Fibroblast of gingiva (primary cell): ENCODE measurements around the gene HIC2.
"Not testable (repeated sequence)": the region's sequence is repeated elsewhere in the genome, so short reads cannot be mapped to it uniquely, and the experiment has no call there.

ENCODE experiments used
- DNase-seq: peaks from one replicate; pipeline ENCODE4 v3.0.0-alpha.2; 2011; ENCODE audit warnings: low read depth

Gene HIC2

DNA sequence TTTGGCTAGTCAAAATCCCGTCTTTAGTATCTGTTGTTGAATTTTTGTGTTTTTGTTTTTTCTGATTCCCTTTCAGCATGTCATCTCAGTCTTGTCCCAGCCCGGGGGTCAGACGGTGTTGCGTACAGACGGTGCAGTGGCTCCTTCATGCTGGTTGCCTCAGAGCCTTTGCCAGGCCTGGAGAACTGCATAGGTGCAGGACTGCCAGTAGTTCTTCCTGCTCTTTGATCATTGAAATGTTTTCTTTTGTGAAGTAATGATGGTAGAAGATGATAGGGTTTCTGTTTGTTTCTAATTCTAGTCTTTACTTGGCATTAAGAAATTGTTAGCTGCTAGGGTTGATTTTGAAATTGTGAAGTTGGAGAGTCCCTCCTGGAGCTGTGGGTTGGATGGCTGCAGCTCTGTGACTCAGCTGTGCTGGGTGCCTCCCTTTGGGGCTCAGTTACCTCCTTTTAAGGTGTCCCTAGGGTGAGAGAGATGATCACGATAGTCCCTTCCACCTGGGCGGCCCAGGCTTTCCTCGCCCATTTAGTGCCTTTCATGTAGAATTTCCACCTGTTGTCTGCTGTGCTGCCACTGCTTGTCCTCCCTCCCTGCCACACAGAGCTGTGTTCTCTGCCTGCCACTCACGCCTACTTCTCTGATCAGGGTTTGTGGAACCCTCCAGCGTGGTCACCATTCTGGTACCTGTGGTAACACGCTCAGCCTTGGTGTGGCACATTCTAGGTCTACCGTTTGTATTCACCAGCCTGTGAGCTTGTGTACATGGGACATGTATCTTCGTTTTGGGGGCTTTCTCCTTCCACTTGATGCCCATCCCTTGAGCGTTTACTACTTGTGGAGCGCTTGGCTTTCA lies 17.4 kb downstream of the HIC2 start:
- not testable (repeated sequence) for DNase-seq

GRCh38 chr22:21435998-21436810 lies 19.0 kb downstream of the HIC2 start:
- not testable (repeated sequence) for DNase-seq

DNA sequence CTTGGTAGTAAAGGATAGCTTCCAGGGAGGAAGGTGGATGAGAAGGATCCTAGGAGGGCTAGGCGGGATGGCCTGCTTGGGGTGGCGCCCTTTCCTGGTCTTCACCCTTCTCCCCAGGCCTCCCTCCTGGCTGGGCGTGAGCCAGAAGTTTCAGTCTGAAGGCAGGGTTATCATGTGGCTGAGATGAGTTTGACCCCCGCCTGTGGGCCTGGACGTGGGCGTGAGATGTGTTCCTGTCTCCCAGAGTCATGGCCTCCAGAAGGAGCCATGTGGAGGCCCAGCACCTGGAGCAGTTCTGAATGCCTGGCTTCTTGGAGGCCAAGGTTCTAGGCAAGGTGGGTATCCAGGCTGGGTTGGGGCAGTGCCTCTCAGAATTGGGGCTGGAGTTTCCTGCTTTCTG lies 20.8 kb downstream of the HIC2 start:
- DNase-seq = not testable (repeated sequence)

DNA sequence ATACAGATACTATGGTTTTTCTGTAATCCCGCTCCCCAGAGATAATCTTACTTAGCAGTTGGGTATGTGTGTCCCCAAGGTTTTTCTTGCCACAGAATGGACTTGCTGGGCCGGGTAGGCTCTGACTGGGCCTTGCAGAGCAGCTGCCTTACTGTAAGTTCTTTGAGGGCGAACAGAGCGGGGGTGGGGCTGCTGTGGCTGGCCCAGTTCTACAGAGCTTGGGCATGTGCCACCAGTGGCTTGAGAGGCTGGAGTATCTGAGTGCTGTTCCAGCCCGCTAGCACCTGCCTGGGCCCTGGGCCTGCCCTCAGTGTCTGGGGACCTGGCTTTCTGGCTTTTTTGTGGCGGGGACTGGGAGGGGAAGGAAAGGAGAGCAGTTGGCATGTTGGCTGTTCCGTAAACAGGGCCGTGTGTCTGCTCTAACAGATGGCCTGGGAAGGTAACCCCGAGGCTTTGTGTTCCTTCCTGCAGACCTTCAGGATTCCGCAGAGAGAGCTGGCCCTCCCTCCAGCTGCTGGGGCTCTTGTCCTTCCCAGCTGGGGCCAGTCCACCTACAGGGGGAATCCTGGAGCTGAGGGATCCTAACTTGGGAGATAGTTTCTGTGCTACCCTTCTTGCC lies 23.0 kb downstream of the HIC2 start:
- DNase-seq = not testable (repeated sequence)

GRCh38 chr22:21440676-21441075 lies 23.5 kb downstream of the HIC2 start:
- not testable (repeated sequence) for DNase-seq

DNA sequence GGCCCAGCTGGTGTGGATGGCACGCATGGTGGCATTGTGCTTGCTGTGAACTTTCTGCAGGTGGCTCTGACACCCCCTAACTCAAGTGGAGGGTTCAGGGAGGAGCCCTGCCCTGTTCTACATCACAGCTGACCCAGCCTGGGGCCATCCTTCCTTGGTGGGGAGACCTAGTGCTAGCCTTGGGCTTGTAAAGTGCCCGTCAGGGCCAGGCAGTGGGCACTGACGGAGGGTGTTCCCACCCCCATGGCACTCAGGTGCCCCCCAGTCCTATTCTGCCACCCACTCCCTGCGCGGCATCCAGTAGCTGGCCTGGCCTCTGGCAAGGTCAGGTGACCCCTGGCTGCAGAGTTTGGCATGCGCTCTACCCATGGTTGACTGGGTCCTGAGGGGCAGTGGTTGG lies 24.0 kb downstream of the HIC2 start:
- not testable (repeated sequence) for DNase-seq

DNA sequence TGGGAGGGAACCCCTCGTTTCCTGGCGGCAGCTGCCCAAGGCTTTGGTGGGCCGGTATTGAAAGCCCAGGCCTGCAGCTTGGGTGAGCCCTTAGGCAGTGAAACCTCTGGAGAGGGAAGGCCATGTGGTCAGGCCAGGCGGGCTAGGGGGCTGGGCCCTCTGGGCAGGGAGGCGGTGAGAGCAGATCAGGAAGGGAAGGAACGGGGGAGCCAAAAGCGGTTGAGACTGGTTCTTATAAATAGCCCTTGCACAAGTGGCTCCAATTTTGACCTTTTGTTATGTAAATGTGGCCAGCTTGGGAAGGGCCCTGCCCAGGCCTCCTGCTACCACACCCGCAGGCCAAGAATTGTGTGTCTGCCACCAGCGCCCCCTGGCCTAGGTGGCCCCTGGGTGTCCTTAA lies 25.0 kb downstream of the HIC2 start:
- DNase-seq = not testable (repeated sequence)

DNA sequence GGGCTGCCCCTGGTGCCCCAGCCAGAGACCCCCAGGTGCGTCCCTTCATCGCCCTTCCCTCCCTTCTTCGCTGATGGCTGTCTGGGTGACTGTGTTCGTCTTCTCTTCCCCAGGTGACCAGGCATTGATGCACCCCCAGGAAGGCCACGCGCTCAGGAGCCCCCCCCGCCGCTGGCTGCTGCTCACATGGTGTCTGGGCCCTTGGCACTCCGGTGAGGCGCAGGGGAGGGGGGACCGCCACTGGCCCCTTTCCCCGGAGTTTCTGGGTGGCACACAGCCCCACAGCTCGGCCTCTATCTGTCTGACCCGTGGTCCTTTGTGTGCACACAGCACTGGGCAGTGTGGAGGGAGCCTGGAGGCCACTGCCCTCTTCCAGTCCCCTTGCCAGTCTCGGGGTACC lies 25.5 kb downstream of the HIC2 start:
- not testable (repeated sequence) for DNase-seq

DNA sequence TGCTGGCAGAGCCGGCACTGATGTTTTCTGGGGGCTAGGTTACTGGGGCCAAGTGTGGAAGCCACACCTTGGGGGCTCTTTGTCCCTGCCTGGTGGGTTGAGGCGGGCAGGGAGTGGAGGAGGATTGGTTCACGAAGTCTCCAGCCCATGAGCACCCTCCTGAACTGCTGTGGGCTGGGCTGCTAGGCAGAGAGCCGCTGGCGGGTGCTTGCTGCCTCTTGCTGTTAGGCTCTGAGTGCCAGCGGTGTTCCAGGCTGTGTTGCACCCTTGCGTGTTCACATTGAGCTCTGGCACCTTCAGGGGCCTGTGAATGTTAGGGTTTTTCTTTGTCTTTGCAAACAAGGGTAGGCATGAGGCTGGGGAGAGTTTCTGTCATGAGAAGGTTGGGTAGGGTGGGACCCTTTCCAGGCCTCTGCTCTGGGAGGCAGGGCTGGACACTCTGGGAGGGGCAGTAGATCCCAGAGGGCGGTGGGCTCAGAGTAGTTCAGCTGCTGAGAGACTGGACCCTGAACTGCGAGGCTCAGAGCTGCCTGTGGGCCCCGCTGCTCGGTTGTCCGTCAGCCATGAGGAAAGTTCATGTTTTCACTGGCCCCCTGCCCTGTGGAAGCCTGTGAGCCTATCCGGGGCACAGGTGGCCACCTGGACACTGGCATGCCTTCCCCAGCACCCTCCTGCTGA lies 26.0 kb downstream of the HIC2 start:
- DNase-seq = peak; percentile 0

DNA sequence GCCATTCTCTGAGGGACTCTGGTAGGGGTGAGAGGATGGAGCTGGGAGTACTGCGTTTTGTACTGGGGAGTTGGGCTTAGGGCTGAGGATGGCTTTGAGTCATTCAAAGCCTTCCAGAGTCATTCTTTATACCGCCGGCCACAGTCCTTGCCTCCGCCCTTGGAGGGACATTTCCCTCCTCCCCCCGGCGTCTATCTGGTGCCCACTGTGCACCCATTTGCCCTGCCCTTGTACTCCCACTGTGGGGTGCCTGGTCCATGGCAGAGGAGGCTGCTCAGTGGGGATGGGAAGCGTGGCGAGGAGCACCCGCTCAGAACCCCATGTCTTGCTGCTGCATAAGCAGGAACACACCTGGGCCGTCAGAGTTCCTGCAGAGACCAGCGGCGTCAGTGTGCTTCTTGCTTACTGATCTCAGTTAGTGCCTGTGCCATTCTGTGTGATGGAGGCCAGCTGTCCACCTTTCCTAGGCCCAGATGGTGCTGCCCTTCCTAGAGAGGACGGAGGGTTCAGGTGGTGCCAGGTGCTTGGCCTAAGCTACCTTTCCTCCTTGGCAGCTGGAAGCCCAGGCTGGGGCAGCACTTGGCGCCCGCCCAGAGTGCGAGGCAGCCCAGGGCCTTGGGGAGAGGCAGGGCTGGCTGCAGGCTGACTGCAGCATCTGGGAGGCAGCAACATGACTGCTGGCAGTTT lies 26.7 kb downstream of the HIC2 start:
- DNase-seq = no peak

DNA sequence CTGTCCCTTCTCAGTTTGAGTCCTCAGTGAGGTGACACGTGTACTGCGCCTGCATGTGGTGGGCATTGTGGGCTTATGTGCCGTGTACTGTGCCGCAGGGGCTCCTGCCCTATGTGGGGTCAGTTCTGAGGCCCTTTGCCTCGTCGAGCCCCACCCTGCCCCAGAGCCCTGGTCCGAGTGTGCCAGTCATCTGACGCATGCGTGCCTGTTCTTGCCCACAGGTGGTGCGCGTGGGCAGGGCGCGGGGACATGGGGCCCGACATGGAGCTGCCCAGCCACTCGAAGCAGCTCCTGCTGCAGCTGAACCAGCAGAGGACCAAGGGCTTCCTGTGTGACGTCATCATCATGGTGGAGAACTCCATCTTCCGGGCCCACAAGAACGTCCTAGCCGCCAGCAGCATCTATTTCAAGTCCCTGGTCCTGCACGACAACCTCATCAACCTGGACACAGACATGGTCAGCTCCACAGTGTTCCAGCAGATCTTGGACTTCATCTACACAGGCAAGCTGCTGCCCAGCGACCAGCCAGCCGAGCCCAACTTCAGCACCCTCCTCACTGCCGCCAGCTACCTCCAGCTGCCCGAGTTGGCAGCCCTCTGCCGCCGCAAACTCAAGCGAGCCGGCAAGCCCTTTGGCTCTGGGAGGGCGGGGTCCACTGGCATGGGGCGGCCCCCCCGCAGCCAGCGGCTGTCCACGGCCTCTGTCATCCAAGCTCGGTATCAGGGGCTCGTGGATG lies 27.7 kb downstream of the HIC2 start:
- DNase-seq = peak; percentile 1

GRCh38 chr22:21445437-21446127 lies 28.4 kb downstream of the HIC2 start:
- no peak for DNase-seq

DNA sequence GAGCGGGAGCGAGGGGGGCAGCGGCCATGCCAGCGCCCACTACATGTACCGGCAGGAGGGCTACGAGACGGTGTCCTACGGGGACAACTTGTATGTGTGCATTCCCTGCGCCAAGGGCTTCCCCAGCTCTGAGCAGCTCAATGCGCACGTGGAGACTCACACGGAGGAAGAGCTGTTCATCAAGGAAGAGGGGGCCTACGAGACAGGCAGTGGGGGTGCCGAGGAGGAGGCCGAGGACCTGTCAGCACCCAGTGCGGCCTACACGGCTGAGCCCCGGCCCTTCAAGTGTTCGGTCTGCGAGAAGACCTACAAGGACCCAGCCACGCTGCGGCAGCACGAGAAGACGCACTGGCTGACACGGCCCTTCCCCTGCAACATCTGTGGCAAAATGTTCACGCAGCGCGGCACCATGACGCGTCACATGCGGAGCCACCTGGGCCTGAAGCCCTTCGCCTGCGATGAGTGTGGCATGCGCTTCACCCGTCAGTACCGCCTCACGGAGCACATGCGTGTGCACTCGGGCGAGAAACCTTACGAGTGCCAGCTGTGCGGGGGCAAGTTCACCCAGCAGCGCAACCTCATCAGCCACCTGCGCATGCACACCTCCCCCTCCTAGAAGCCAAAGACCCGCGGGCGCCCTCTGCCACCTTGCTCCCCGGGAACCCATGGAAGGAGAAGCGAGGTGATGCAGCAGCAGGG lies 29.1 kb downstream of the HIC2 start:
- DNase-seq = peak; percentile 1

GRCh38 chr22:21446827-21447690 lies 29.9 kb downstream of the HIC2 start:
- no peak for DNase-seq

DNA sequence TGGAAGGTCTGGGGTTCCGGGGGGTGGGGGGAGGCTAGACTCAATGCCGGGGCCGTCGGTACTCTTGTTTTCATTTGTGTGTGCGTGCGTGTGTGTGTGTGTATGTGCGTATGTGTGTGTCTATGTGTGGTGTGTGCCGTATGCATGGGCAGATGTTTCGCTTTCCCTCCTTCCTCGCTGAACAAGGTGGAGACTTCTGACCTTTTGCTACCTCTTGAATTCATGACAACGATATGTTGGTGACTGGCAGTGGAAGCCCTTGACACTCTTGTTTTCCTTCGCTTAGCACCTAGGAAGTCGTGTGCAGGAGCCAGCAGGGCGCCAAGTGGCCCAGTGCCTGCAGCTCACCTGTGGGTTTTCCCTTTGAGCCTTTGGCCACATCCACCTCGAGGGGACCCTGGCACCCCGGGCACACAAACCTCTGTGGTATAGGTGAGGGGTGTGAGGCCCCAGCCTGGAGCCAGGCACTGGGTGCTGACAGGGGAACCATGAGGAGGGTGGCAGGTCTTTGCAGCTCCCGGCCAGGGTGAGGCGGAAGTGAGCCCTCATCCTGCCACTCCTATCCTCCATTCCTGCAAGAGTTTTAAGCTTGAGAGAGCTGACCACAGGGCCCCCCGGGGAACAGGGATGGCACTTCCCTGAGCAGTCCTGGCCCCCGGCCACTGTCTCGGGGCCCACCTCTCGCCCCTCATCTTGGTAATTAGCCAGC lies 30.7 kb downstream of the HIC2 start:
- DNase-seq = peak; percentile 0

DNA sequence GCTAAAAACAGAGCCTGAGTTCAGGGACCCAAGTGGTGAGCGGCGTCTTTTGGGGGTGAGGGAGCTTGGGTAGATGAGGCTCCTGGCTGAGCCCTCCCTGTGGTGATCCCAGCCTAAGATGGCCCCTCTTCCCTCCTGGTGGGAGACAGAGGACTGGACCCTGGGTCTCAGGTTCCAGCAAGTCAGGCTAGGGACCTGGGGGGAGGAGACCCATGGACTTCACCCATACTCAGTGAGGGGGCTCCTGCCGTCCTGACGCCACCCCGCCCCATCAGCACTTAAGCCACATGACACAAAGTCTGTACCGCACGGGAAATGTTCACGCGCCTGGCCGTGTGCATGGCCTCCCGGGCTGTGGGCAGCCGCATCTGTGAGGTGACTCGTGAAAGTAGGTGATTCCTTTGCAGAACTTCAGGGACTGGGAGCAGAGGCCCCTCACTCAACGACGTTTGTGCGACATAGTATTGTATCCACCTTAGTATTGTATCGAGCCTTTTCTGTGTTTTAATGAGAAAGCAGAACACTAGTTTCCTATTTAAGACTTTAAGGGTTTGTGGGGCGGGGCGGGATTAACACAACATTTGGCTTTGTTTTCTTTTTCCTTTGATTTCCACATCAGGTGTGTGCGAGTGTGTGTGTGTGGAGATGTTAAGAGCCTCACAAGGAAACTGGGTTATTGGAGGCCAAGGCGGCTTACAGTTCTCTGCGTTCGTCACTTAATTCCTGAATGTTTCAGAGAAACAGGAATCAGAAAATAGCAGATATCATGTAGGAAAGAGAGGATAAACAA lies 31.7 kb downstream of the HIC2 start:
- no peak for DNase-seq
